Panc1 (cell line): Measurements from ENCODE around the gene MAP1A. TPM values are rescaled to one million over a fixed set of nuclear protein-coding genes. Genes with fewer than 3 reads are reported as not detected.

Experiments
- ATAC-seq: fragments of 200-7000 bp; cut with Tn5 transposase; 2 replicates; pipeline ENCODE4 v1.9.1; 2020; ENCODE audit warnings: mild to moderate bottlenecking, moderate library complexity
- BruUV-seq: library from RNA; stranded (reverse); fragments of 400-500 nt; replicated peaks from 2 replicates; lab custom pipeline; 2021; lab: Mats Ljungman, UMichigan
- CTCF ChIA-PET: fragments of 300-600 bp; sonication (Branson Sonifier 250); formaldehyde crosslinking; loops from one replicate; lab custom pipeline; 2022; ENCODE audit warnings: antibody characterized with exemption; lab: Charles Lee
- POLR2A ChIA-PET: fragments of 300-600 bp; sonication (Branson Sonifier 250); formaldehyde crosslinking; loops from one replicate; lab custom pipeline; 2022; ENCODE audit warnings: antibody characterized with exemption; lab: Charles Lee
- DNase-seq: peaks from one replicate; pipeline ENCODE4 v3.0.0-alpha.2; 2010; ENCODE audit warnings: low read depth, low spot score
- H3K27ac ChIP-seq: 2 replicates; pipeline ENCODE4 v1.5.1; 2011; ENCODE audit warnings: mild to moderate bottlenecking, low read length, inconsistent platforms
- H3K27me3 ChIP-seq: fragments of 200-500 bp; sonication (Bioruptor generic); 2 replicates; pipeline ENCODE4 v1.6.0; 2014; ENCODE audit warnings: low read length, inconsistent platforms; ENCODE audit not compliant: control insufficient read depth, insufficient read depth
- H3K36me3 ChIP-seq: fragments of 200-500 bp; sonication (Bioruptor generic); 2 replicates; pipeline ENCODE4 v1.5.1; 2014; ENCODE audit warnings: inconsistent platforms, mild to moderate bottlenecking, low read length, moderate library complexity; ENCODE audit not compliant: control insufficient read depth, insufficient read depth
- H3K4me1 ChIP-seq: 2 replicates; pipeline ENCODE4 v1.5.1; 2011; ENCODE audit warnings: inconsistent platforms, mild to moderate bottlenecking, low read length, moderate library complexity; ENCODE audit not compliant: control insufficient read depth, insufficient read depth
- H3K4me3 ChIP-seq, 2 experiments: 2 replicates each; pipeline ENCODE4 v1.5.1; 2011 to 2012; ENCODE audit warnings: low read depth in 2 of 2, low read length in 2 of 2, mild to moderate bottlenecking in 2 of 2, inconsistent platforms in 1 of 2, moderate library complexity in 1 of 2
- H3K9me3 ChIP-seq: fragments of 200-500 bp; sonication (Bioruptor generic); 2 replicates; pipeline ENCODE4 v1.5.1; 2014; ENCODE audit warnings: low read depth, mild to moderate bottlenecking, inconsistent platforms, low read length, moderate library complexity; ENCODE audit not compliant: control insufficient read depth, insufficient read depth
- POLR2AphosphoS5 ChIP-seq: IDR thresholded peaks from 2 replicates; pipeline ENCODE4 v1.6.1; 2012; ENCODE audit warnings: mild to moderate bottlenecking, low read depth, low read length, moderate library complexity
- REST ChIP-seq, 2 experiments: IDR thresholded peaks; 2 replicates each; pipeline ENCODE4 v1.6.1; 2011 to 2012; ENCODE audit warnings: low read depth in 2 of 2, control low read depth in 1 of 2, low read length in 1 of 2, mild to moderate bottlenecking in 1 of 2, moderate library complexity in 1 of 2; ENCODE audit not compliant: insufficient read depth in 1 of 2
- SIN3A ChIP-seq: IDR thresholded peaks from 2 replicates; pipeline ENCODE4 v1.6.1; 2012; ENCODE audit warnings: low read depth, mild to moderate bottlenecking, low read length, moderate library complexity, borderline replicate concordance; ENCODE audit not compliant: insufficient read depth
- TCF7L2 ChIP-seq: IDR thresholded peaks from 2 replicates; pipeline ENCODE4 v1.6.1; 2011; ENCODE audit warnings: mild to moderate bottlenecking, low read depth, low read length, inconsistent platforms
- in situ Hi-C: cut with HindIII; loops from 2 replicates; pipeline ENCODE4 v1.10.0; 2016; ENCODE audit warnings: low sequenced_read_pairs, low pct_unique_long_range_greater_than_20kb
- intact Hi-C: fragments of 100-400 bp; cut with micrococcal nuclease; formaldehyde crosslinking; loops from one replicate; pipeline ENCODE4 v1.10.0; 2022; ENCODE audit not compliant: unreplicated experiment
- total RNA-seq: library from RNA; stranded (reverse); gene quantifications from one replicate; pipeline ENCODE4 v1.2.1, GENCODE V29; 2021; ENCODE audit not compliant: unreplicated experiment
- TF ChIP-seq, protein P1 (sequence below): fragments of 450-650 bp; IDR thresholded peaks from 2 replicates; pipeline ENCODE4 v1.5.1; 2017; ENCODE audit warnings: mild to moderate bottlenecking

The MAP1A gene
- total RNA-seq, 1 experiment from 2014 or later, result 1.6 TPM

DNA sequence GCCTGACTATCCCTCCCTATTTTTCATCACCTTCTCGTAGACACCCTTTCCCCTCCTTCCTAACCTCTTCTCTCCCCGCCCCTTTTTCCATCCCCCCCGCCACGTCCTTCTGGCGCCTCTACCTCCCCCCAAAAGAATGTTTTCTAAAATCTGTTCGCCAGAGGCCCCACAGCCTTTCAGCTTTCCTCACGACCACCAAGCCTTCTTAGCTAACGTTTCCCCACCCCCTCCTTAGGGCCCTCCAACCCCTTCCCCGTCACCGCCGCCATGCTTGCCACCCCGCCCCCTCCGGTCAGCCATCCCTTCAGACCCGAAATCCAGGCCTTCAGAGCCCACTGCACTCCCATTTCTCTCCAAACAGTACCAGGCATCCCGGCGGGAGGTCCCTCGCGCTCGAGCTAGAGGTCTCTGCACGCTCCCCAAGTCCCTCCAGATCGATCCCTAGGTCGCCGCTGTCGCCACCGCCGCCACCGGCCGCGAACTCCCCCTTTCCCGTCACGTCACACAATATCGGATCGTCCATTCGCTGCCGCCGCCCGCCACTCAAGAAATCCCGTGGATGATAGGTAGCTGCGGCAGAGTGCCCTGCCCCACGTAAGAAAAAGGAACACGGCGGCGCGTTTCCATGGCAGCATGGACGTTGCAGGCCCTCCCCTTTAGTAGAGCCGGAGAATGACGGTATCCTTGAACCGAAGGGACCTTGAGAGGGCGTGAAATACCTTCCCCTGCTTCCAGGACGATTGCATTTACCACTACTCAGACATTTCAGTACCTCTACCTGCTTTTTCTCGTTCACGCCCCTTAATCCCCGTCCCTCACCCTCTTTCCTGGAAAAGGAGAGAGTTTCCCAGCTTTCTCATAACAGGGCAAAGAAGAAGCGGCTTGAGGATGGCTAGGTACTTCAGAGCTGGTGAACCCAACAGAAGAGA lies 24.5 kb upstream of the MAP1A start, which contains the start of gene TP53BP1:
TSS of gene TP53BP1 (minus strand) at position 484 of the 929 bp plus-strand sequence. CDS start at position 371, 113 bp downstream.
- intact Hi-C loops (no loop called here), in situ Hi-C loops (no loop called here)
- TF ChIP-seq SIN3A (no peak; the same call in 1 of the 2 replicates), REST (IDR thresholded peaks at IDR 0.05; ENCODE audit: insufficient read depth in 1 of 2, low read depth in 2 of 2, low read length in 1 of 2) (no peak), TCF7L2 (0 out of 2 replicates have a peak, but pooled peaks have one; percentile 37), POLR2AphosphoS5 (peak; percentile 52; the same call in 1 of the 2 replicates)
- TF ChIP-seq, protein P1, sequence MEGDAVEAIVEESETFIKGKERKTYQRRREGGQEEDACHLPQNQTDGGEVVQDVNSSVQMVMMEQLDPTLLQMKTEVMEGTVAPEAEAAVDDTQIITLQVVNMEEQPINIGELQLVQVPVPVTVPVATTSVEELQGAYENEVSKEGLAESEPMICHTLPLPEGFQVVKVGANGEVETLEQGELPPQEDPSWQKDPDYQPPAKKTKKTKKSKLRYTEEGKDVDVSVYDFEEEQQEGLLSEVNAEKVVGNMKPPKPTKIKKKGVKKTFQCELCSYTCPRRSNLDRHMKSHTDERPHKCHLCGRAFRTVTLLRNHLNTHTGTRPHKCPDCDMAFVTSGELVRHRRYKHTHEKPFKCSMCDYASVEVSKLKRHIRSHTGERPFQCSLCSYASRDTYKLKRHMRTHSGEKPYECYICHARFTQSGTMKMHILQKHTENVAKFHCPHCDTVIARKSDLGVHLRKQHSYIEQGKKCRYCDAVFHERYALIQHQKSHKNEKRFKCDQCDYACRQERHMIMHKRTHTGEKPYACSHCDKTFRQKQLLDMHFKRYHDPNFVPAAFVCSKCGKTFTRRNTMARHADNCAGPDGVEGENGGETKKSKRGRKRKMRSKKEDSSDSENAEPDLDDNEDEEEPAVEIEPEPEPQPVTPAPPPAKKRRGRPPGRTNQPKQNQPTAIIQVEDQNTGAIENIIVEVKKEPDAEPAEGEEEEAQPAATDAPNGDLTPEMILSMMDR, result no peak
- Histone ChIP-seq H3K4me1 (peaks cover 20% of the 10 kb centered on the region), H3K9me3 (no peaks in the 10 kb centered on the region), H3K36me3 (peaks cover 14% of the 10 kb centered on the region), H3K4me3 (peak within 1 kb of the TSS; percentile 70 to 94), H3K27me3 (no peaks in the 10 kb centered on the region), H3K27ac (peak within 1 kb of the TSS; percentile 92)
- ATAC-seq, result peak; percentile 100
- CTCF ChIA-PET, result interaction anchor here (1.3 kb wide), 1 partner anchor 19 kb away, joined by 4 read pairs; no protein-coding TSS in a partner anchor
- POLR2A ChIA-PET, result interaction anchor here (0.6 to 3.0 kb wide), 2 partner anchors 15 to 17 kb away, joined by 3 to 18 read pairs; no protein-coding TSS in a partner anchor
- DNase-seq, result peak; percentile 83
- no TSS peak for BruUV-seq

- Histone ChIP-seq H3K9me3 (no peaks in the 10 kb centered on the region), H3K4me1 (peaks cover 20% of the 10 kb centered on the region), H3K4me3 (peak overlapping the region; percentile 70 to 94), H3K27me3 (no peaks in the 10 kb centered on the region), H3K27ac (peak overlapping the region; percentile 92), H3K36me3 (peaks cover 14% of the 10 kb centered on the region)
- intact Hi-C loops (no loop called here), in situ Hi-C loops (no loop called here)
- TF ChIP-seq POLR2AphosphoS5, result no peak
- TF ChIP-seq REST (IDR thresholded peaks at IDR 0.05; ENCODE audit: insufficient read depth in 1 of 2, low read depth in 2 of 2, low read length in 1 of 2), result no peak
- TF ChIP-seq TCF7L2, result no peak
- TF ChIP-seq, protein P1, result no peak
- TF ChIP-seq SIN3A, result no peak
- POLR2A ChIA-PET, result interaction anchor here (0.6 to 3.0 kb wide), 3 partner anchors 14 to 31 kb away, joined by 3 to 18 read pairs (median 4); no protein-coding TSS in a partner anchor
- BruUV-seq, result no TSS peak
- ATAC-seq (no peak), DNase-seq (no peak)
- CTCF ChIA-PET, result interaction anchor here (1.3 kb wide), 1 partner anchor 18 kb away, joined by 4 read pairs; no protein-coding TSS in a partner anchor
Measured at GRCh38 chr15:43493703-43494472, 23.5 kb upstream of the MAP1A start.
